Caco-2 (cell line): ENCODE data around the gene ZNF214. TPM values are rescaled to one million over a fixed set of nuclear protein-coding genes. Genes with fewer than 3 reads are reported as not detected.

ENCODE experiments used
- BruUV-seq: library from RNA; stranded (reverse); fragments of 400-500 nt; replicated peaks from 2 replicates; lab custom pipeline; 2021; lab: Mats Ljungman, UMichigan
- CTCF ChIA-PET: fragments of 300-600 bp; sonication (Branson Sonifier 250); formaldehyde crosslinking; loops from one replicate; lab custom pipeline; 2022; ENCODE audit warnings: antibody characterized with exemption; lab: Charles Lee
- POLR2A ChIA-PET: fragments of 300-600 bp; sonication (Branson Sonifier 250); formaldehyde crosslinking; loops from one replicate; lab custom pipeline; 2022; ENCODE audit warnings: antibody characterized with exemption; lab: Charles Lee
- DNase-seq, 2 experiments: peaks; one replicate each; pipeline versions ENCODE4 v3.0.0 to v3.0.0-alpha.2; 2020 to 2022
- H3K27me3 ChIP-seq: replicated peaks from 2 replicates; pipeline ENCODE4 v1.6.0; 2011; ENCODE audit warnings: low read length; ENCODE audit not compliant: control insufficient read depth, insufficient read depth
- H3K36me3 ChIP-seq: 2 replicates; pipeline ENCODE4 v1.5.1; 2011; ENCODE audit warnings: low read length; ENCODE audit not compliant: control insufficient read depth, insufficient read depth
- H3K4me1 ChIP-seq: fragments of 250-450 bp; sonication (Bioruptor Pico); 2 replicates; pipeline ENCODE4 v1.5.1; 2020; ENCODE audit warnings: mild to moderate bottlenecking
- H3K4me3 ChIP-seq: 2 replicates; pipeline ENCODE4 v1.5.1; 2011; ENCODE audit warnings: low read depth, mild to moderate bottlenecking, control low read depth, low read length
- H3K9me3 ChIP-seq: fragments of 250-450 bp; sonication (Bioruptor Pico); 2 replicates; pipeline ENCODE4 v1.5.1; 2020; ENCODE audit warnings: mild to moderate bottlenecking, moderate library complexity
- H3K27ac Mint-ChIP-seq: one replicate; pipeline ENCODE4 v1.8.0; 2022; ENCODE audit warnings: mixed read lengths; ENCODE audit not compliant: unreplicated experiment
- H3K27me3 Mint-ChIP-seq: one replicate; pipeline ENCODE4 v1.8.0; 2022; ENCODE audit warnings: mixed read lengths; ENCODE audit not compliant: insufficient read depth, unreplicated experiment
- H3K36me3 Mint-ChIP-seq: one replicate; pipeline ENCODE4 v1.8.0; 2022; ENCODE audit warnings: mild to moderate bottlenecking, mixed read lengths; ENCODE audit not compliant: insufficient read depth, unreplicated experiment
- H3K4me1 Mint-ChIP-seq: one replicate; pipeline ENCODE4 v1.8.0; 2022; ENCODE audit warnings: low read depth, mixed read lengths; ENCODE audit not compliant: unreplicated experiment
- H3K4me3 Mint-ChIP-seq: one replicate; pipeline ENCODE4 v1.8.0; 2022; ENCODE audit warnings: mild to moderate bottlenecking, moderate library complexity, mixed read lengths; ENCODE audit not compliant: unreplicated experiment
- H3K9me3 Mint-ChIP-seq: one replicate; pipeline ENCODE4 v1.8.0; 2022; ENCODE audit warnings: mixed read lengths; ENCODE audit not compliant: unreplicated experiment
- CTCF ChIP-seq, 2 experiments: fragments of 200-600 bp in 1 of 2; IDR thresholded peaks; 1 replicate in 1 of 2; 2 replicates in 1 of 2; pipeline versions ENCODE4 v1.5.1 to v1.8.0; 2011 to 2022; ENCODE audit warnings: antibody characterized with exemption in 1 of 2, control low read depth in 1 of 2, inconsistent platforms in 1 of 2, low read depth in 1 of 2, low read length in 1 of 2, mild to moderate bottlenecking in 1 of 2, moderate library complexity in 1 of 2; ENCODE audit not compliant: insufficient read depth in 1 of 2, severe bottlenecking in 1 of 2, unreplicated experiment in 1 of 2
- intact Hi-C: fragments of 100-400 bp; cut with micrococcal nuclease; formaldehyde crosslinking; loops from one replicate; pipeline ENCODE4 v1.10.0; 2022; ENCODE audit not compliant: unreplicated experiment
- total RNA-seq: library from RNA; stranded (reverse); gene quantifications from 2 replicates; pipeline ENCODE4 v1.2.3, GENCODE V29; 2022

The ZNF214 gene
- total RNA-seq, 1 experiment from 2014 or later, result 0.70 TPM

GRCh38 chr11:7046474-7047175, 26.5 kb upstream of the ZNF214 start:
- H3K27ac Mint-ChIP-seq, result no peak overlapping the region
- H3K9me3 Mint-ChIP-seq, result no peaks in the 10 kb centered on the region
- Histone ChIP-seq H3K9me3 (no peaks in the 10 kb centered on the region), H3K36me3 (no peaks in the 10 kb centered on the region), H3K27me3 (no peaks in the 10 kb centered on the region), H3K4me3 (no peak overlapping the region), H3K4me1 (no peaks in the 10 kb centered on the region)
- H3K4me3 Mint-ChIP-seq, result no peak overlapping the region
- H3K36me3 Mint-ChIP-seq, result no peaks in the 10 kb centered on the region
- CTCF ChIA-PET, result no interaction called here
- POLR2A ChIA-PET, result no interaction called here
- no peak for TF ChIP-seq CTCF (IDR thresholded peaks at IDR 0.05; ENCODE audit: insufficient read depth in 1 of 2, low read depth in 1 of 2, low read length in 1 of 2, severe bottlenecking in 1 of 2, unreplicated experiment in 1 of 2)
- peaks cover 3% of the 10 kb centered on the region for H3K27me3 Mint-ChIP-seq
- no peak for DNase-seq
- no peaks in the 10 kb centered on the region for H3K4me1 Mint-ChIP-seq
- BruUV-seq, result no TSS peak
- intact Hi-C loops, result no loop called here

GRCh38 chr11:7034019-7034418, 13.9 kb upstream of the ZNF214 start:
- CTCF ChIA-PET, result no interaction called here
- no peaks in the 10 kb centered on the region for H3K36me3 Mint-ChIP-seq
- no peaks in the 10 kb centered on the region; the same call in 1 of the 2 replicates for H3K27me3 ChIP-seq
- no peaks in the 10 kb centered on the region for H3K4me1 ChIP-seq
- H3K9me3 ChIP-seq, result no peaks in the 10 kb centered on the region
- no peak overlapping the region for H3K4me3 Mint-ChIP-seq
- POLR2A ChIA-PET, result no interaction called here
- no peaks in the 10 kb centered on the region for H3K4me1 Mint-ChIP-seq
- no TSS peak for BruUV-seq
- DNase-seq, result no peak
- no peak overlapping the region for H3K4me3 ChIP-seq
- intact Hi-C loops, result no loop called here
- TF ChIP-seq CTCF (IDR thresholded peaks at IDR 0.05; ENCODE audit: insufficient read depth in 1 of 2, low read depth in 1 of 2, low read length in 1 of 2, severe bottlenecking in 1 of 2, unreplicated experiment in 1 of 2), result no peak
- no peaks in the 10 kb centered on the region for H3K36me3 ChIP-seq
- no peaks in the 10 kb centered on the region for H3K9me3 Mint-ChIP-seq
- no peak overlapping the region for H3K27ac Mint-ChIP-seq
- peaks cover 4% of the 10 kb centered on the region for H3K27me3 Mint-ChIP-seq

GRCh38 chr11:7032692-7033091, 12.5 kb upstream of the ZNF214 start:
- H3K27ac Mint-ChIP-seq, result no peak overlapping the region
- no peak overlapping the region for H3K4me3 Mint-ChIP-seq
- POLR2A ChIA-PET, result no interaction called here
- H3K9me3 ChIP-seq, result no peaks in the 10 kb centered on the region
- intact Hi-C loops, result no loop called here
- H3K27me3 Mint-ChIP-seq, result peaks cover 6% of the 10 kb centered on the region
- no peaks in the 10 kb centered on the region for H3K4me1 ChIP-seq
- no peaks in the 10 kb centered on the region for H3K36me3 Mint-ChIP-seq
- H3K4me3 ChIP-seq, result no peak overlapping the region
- CTCF ChIA-PET, result interaction anchor here (0.7 kb wide), 1 partner anchor 210 kb away, joined by 3 read pairs; no protein-coding TSS in a partner anchor
- no peak for TF ChIP-seq CTCF (IDR thresholded peaks at IDR 0.05; ENCODE audit: insufficient read depth in 1 of 2, low read depth in 1 of 2, low read length in 1 of 2, severe bottlenecking in 1 of 2, unreplicated experiment in 1 of 2)
- H3K36me3 ChIP-seq, result no peaks in the 10 kb centered on the region
- BruUV-seq, result no TSS peak
- H3K4me1 Mint-ChIP-seq, result no peaks in the 10 kb centered on the region
- no peaks in the 10 kb centered on the region for H3K9me3 Mint-ChIP-seq
- no peak for DNase-seq
- H3K27me3 ChIP-seq, result no peaks in the 10 kb centered on the region; the same call in 1 of the 2 replicates
